ENCODE results near the gene GABRB2. TPM values are rescaled to one million over a fixed set of nuclear protein-coding genes. Genes with fewer than 3 reads are reported as not detected.

Gene GABRB2
- total RNA-seq, 1 donor from 2014 or later = 0.21 TPM

GRCh38 chr5:161284445-161284844 lies 262.1 kb downstream of the GABRB2 start:
- TF ChIP-seq CTCF (conservative IDR thresholded peaks at IDR 0.05) = no peak
- Mint-ChIP-seq H3K36me3 (ENCODE audit: low read depth) (no peaks in the 10 kb centered on the region), H3K4me3 (no peak overlapping the region), H3K4me1 (no peaks in the 10 kb centered on the region), H3K27ac (ENCODE audit: unreplicated experiment) (no peak overlapping the region), H3K9me3 (no peaks in the 10 kb centered on the region), H3K27me3 (ENCODE audit: low read depth) (no peaks in the 10 kb centered on the region)
- DNase-seq (ENCODE audit: low read depth, low spot score) = no peak

GRCh38 chr5:161283296-161283695 lies 263.2 kb downstream of the GABRB2 start:
- TF ChIP-seq CTCF (conservative IDR thresholded peaks at IDR 0.05) = no peak
- Mint-ChIP-seq H3K27me3 (ENCODE audit: low read depth) (no peaks in the 10 kb centered on the region), H3K27ac (ENCODE audit: unreplicated experiment) (no peak overlapping the region), H3K36me3 (ENCODE audit: low read depth) (no peaks in the 10 kb centered on the region), H3K9me3 (no peaks in the 10 kb centered on the region), H3K4me3 (no peak overlapping the region), H3K4me1 (no peaks in the 10 kb centered on the region)
- no peak for DNase-seq (ENCODE audit: low read depth, low spot score)

- no peak for DNase-seq (ENCODE audit: low read depth, low spot score)
- no peak for TF ChIP-seq CTCF (conservative IDR thresholded peaks at IDR 0.05)
- Mint-ChIP-seq H3K27me3 (ENCODE audit: low read depth) (no peaks in the 10 kb centered on the region), H3K4me3 (no peak overlapping the region), H3K9me3 (no peaks in the 10 kb centered on the region), H3K36me3 (ENCODE audit: low read depth) (no peaks in the 10 kb centered on the region), H3K27ac (ENCODE audit: unreplicated experiment) (no peak overlapping the region), H3K4me1 (no peaks in the 10 kb centered on the region)
Observed at GRCh38 chr5:161278739-161279660, 267.5 kb downstream of the GABRB2 start.

- no peak overlapping the region for H3K4me3 Mint-ChIP-seq
- no peaks in the 10 kb centered on the region for H3K4me1 Mint-ChIP-seq
- H3K9me3 Mint-ChIP-seq = no peaks in the 10 kb centered on the region
- TF ChIP-seq CTCF (conservative IDR thresholded peaks at IDR 0.05) = no peak
- no peak overlapping the region for H3K27ac Mint-ChIP-seq (ENCODE audit: unreplicated experiment)
- no peaks in the 10 kb centered on the region for H3K36me3 Mint-ChIP-seq (ENCODE audit: low read depth)
- no peaks in the 10 kb centered on the region for H3K27me3 Mint-ChIP-seq (ENCODE audit: low read depth)
- DNase-seq (ENCODE audit: low read depth, low spot score) = no peak
Observed at GRCh38 chr5:161277011-161277410, 269.5 kb downstream of the GABRB2 start.

- DNase-seq (ENCODE audit: low read depth, low spot score) = no peak
- H3K9me3 Mint-ChIP-seq = peaks cover 3% of the 10 kb centered on the region
- H3K27ac Mint-ChIP-seq (ENCODE audit: unreplicated experiment) = no peak overlapping the region
- no peaks in the 10 kb centered on the region for H3K36me3 Mint-ChIP-seq (ENCODE audit: low read depth)
- H3K27me3 Mint-ChIP-seq (ENCODE audit: low read depth) = no peaks in the 10 kb centered on the region
- H3K4me3 Mint-ChIP-seq = no peak overlapping the region
- no peak for TF ChIP-seq CTCF (conservative IDR thresholded peaks at IDR 0.05)
- H3K4me1 Mint-ChIP-seq = no peaks in the 10 kb centered on the region
Observed at GRCh38 chr5:161274951-161275350, 271.6 kb downstream of the GABRB2 start.
